OCI-LY1 (cell line): ENCODE results near the gene PIGH.

ENCODE experiments used
- CTCF ChIP-seq: fragments of 200-600 bp; sonication (generic), shearing (Covaris generic); IDR thresholded peaks from 2 replicates; pipeline ENCODE4 v1.5.1; 2017; ENCODE audit warnings: mild to moderate bottlenecking, antibody characterized with exemption, low read length, moderate library complexity, mixed read lengths
- EZH2 ChIP-seq: fragments of 200-600 bp; sonication (generic), shearing (Covaris generic); IDR thresholded peaks from 2 replicates; pipeline ENCODE4 v1.8.0; 2017; ENCODE audit warnings: borderline replicate concordance, mixed run types, mild to moderate bottlenecking, antibody characterized with exemption, low read length, moderate library complexity, mixed read lengths

GRCh38 chr14:67575684-67576083 is 24.4 kb downstream of the PIGH start:
- TF ChIP-seq CTCF (no peak), EZH2 (no peak)
